DND-41 (cell line): ENCODE measurements around the gene SHISA9.

Source experiments
- ATAC-seq: fragments of 200-7000 bp; cut with Tn5 transposase; 3 replicates; pipeline ENCODE4 v1.9.1; 2021; ENCODE audit warnings: low read depth; ENCODE audit not compliant: insufficient read depth
- DNase-seq: peaks from one replicate; pipeline ENCODE4 v3.0.0-alpha.2; 2020
- H2AFZ ChIP-seq: 2 replicates; pipeline ENCODE4 v1.6.0; 2012; ENCODE audit warnings: low read depth, low read length
- H3K27ac ChIP-seq: 2 replicates; pipeline ENCODE4 v1.5.1; 2012; ENCODE audit warnings: low read length, inconsistent platforms
- H3K27me3 ChIP-seq: fragments of 200-600 bp; sonication (generic); 2 replicates; pipeline ENCODE4 v1.6.0; 2012; ENCODE audit warnings: low read length, mild to moderate bottlenecking, inconsistent platforms; ENCODE audit not compliant: insufficient read depth, poor library complexity
- H3K36me3 ChIP-seq: 2 replicates; pipeline ENCODE4 v1.5.1; 2012; ENCODE audit warnings: low read length, inconsistent platforms; ENCODE audit not compliant: insufficient read depth
- H3K4me1 ChIP-seq: 2 replicates; pipeline ENCODE4 v1.5.1; 2012; ENCODE audit warnings: mild to moderate bottlenecking, low read length; ENCODE audit not compliant: insufficient read depth
- H3K4me2 ChIP-seq: 2 replicates; pipeline ENCODE4 v1.6.0; 2012; ENCODE audit warnings: mild to moderate bottlenecking, moderate library complexity, low read length, inconsistent platforms; ENCODE audit not compliant: insufficient read depth
- H3K4me3 ChIP-seq, 2 experiments: fragments of 200-600 bp in 1 of 2; shearing (Covaris generic) in 1 of 2; 2 replicates each; pipeline ENCODE4 v1.5.1; 2012 to 2016; ENCODE audit warnings: inconsistent platforms in 2 of 2, low read length in 2 of 2, mild to moderate bottlenecking in 2 of 2, low read depth in 1 of 2, moderate library complexity in 1 of 2
- H3K79me2 ChIP-seq: 2 replicates; pipeline ENCODE4 v1.6.0; 2012; ENCODE audit warnings: low read length, inconsistent platforms; ENCODE audit not compliant: insufficient read depth
- H3K9ac ChIP-seq: 2 replicates; pipeline ENCODE4 v1.6.0; 2012; ENCODE audit warnings: low read depth, mild to moderate bottlenecking, inconsistent platforms, low read length, moderate library complexity
- H3K9me3 ChIP-seq: 2 replicates; pipeline ENCODE4 v1.5.1; 2012; ENCODE audit warnings: low read length, moderate library complexity, mild to moderate bottlenecking, inconsistent platforms; ENCODE audit not compliant: insufficient read depth, severe bottlenecking
- H4K20me1 ChIP-seq: 2 replicates; pipeline ENCODE4 v1.6.0; 2012; ENCODE audit warnings: low read length; ENCODE audit not compliant: insufficient read depth
- CTCF ChIP-seq: IDR thresholded peaks from 2 replicates; pipeline ENCODE4 v1.5.1; 2012; ENCODE audit warnings: borderline replicate concordance, low read length, moderate library complexity, mild to moderate bottlenecking; ENCODE audit not compliant: poor library complexity, severe bottlenecking; ENCODE audit errors: extremely low read depth
- EZH2 ChIP-seq: IDR thresholded peaks from 3 replicates; pipeline ENCODE4 v1.6.1; 2012; ENCODE audit warnings: borderline replicate concordance, low read depth, mild to moderate bottlenecking, moderate library complexity, low read length, inconsistent platforms; ENCODE audit not compliant: severe bottlenecking

Gene SHISA9

GRCh38 chr16:12906765-12907516 is 5.5 kb downstream of the SHISA9 start:
- no peak overlapping the region for H3K9ac ChIP-seq
- no peaks in the 10 kb centered on the region for H3K9me3 ChIP-seq
- no peak for DNase-seq
- no peaks in the 10 kb centered on the region for H3K36me3 ChIP-seq
- H4K20me1 ChIP-seq, result no peaks in the 10 kb centered on the region
- H3K4me1 ChIP-seq, result no peaks in the 10 kb centered on the region
- no peak overlapping the region for H3K27ac ChIP-seq
- TF ChIP-seq EZH2 (no peak), CTCF (no peak)
- no peaks in the 10 kb centered on the region for H3K79me2 ChIP-seq
- no peak overlapping the region for H2AFZ ChIP-seq
- no peaks in the 10 kb centered on the region for H3K27me3 ChIP-seq
- ATAC-seq, result no peak
- no peak overlapping the region for H3K4me3 ChIP-seq
- H3K4me2 ChIP-seq, result no peak overlapping the region

GRCh38 chr16:12907670-12908233 is 6.4 kb downstream of the SHISA9 start:
- H3K79me2 ChIP-seq, result no peaks in the 10 kb centered on the region
- H3K9me3 ChIP-seq, result no peaks in the 10 kb centered on the region
- no peaks in the 10 kb centered on the region for H3K4me1 ChIP-seq
- no peak overlapping the region for H3K27ac ChIP-seq
- DNase-seq (peak; percentile 8), ATAC-seq (no peak)
- no peak overlapping the region for H3K4me2 ChIP-seq
- H3K9ac ChIP-seq, result no peak overlapping the region
- no peak overlapping the region for H3K4me3 ChIP-seq
- TF ChIP-seq CTCF, result peak; percentile 43
- TF ChIP-seq EZH2, result no peak
- no peaks in the 10 kb centered on the region for H3K27me3 ChIP-seq
- no peak overlapping the region for H2AFZ ChIP-seq
- no peaks in the 10 kb centered on the region for H4K20me1 ChIP-seq
- H3K36me3 ChIP-seq, result no peaks in the 10 kb centered on the region

- Histone ChIP-seq H3K4me3 (no peak overlapping the region), H3K79me2 (no peaks in the 10 kb centered on the region)
- ATAC-seq, result no peak
Measured at GRCh38 chr16:12917246-12917645, 15.8 kb downstream of the SHISA9 start.

More at GRCh38 chr16:12917246-12917645, 15.8 kb downstream of the SHISA9 start:
- H3K36me3 ChIP-seq, result no peaks in the 10 kb centered on the region
- no peaks in the 10 kb centered on the region for H3K4me1 ChIP-seq
- DNase-seq, result no peak
- TF ChIP-seq EZH2, result no peak
- TF ChIP-seq CTCF, result no peak
- H4K20me1 ChIP-seq, result no peaks in the 10 kb centered on the region
- no peak overlapping the region for H3K4me2 ChIP-seq
- no peak overlapping the region for H3K9ac ChIP-seq
- H3K27me3 ChIP-seq, result peaks cover 2% of the 10 kb centered on the region
- H3K9me3 ChIP-seq, result no peaks in the 10 kb centered on the region
- H3K27ac ChIP-seq, result no peak overlapping the region
- no peak overlapping the region for H2AFZ ChIP-seq
